HepG2 (cell line): ENCODE measurements around the gene KIAA1755. TPM values are rescaled to one million over a fixed set of nuclear protein-coding genes. Genes with fewer than 3 reads are reported as not detected.

Experiments
- ATAC-seq: fragments of 200-7000 bp; cut with Tn5 transposase; 3 replicates; pipeline ENCODE4 v1.9.1; 2020; ENCODE audit warnings: mild to moderate bottlenecking, moderate library complexity
- BruUV-seq: library from RNA; stranded (reverse); fragments of 400-500 nt; replicated peaks from 2 replicates; lab custom pipeline; 2021; lab: Mats Ljungman, UMichigan
- CTCF ChIA-PET: fragments of 300-600 bp; formaldehyde crosslinking; extraction: SDS; loops from one replicate; lab custom pipeline; 2021; ENCODE audit warnings: low total read pairs, inconsistent platforms, low intra/inter-chr PET ratio; lab: Yijun Ruan, JAX
- POLR2A ChIA-PET: fragments of 350-600 bp; sonication (Branson Sonifier 250); formaldehyde crosslinking; loops from one replicate; lab custom pipeline; 2020; ENCODE audit warnings: antibody characterized with exemption, inconsistent platforms; lab: Yijun Ruan, JAX
- DNase-seq: peaks from one replicate; pipeline ENCODE4 v3.0.0-alpha.2; 2015; ENCODE audit warnings: low spot score
- FAIRE-seq: peaks from 3 replicates; lab custom pipeline; 2011; peaks lifted over from hg19 to GRCh38; lab: Jason Lieb, UNC
- H2AFZ ChIP-seq: one replicate; pipeline ENCODE4 v1.6.1; 2011; ENCODE audit warnings: low read length, inconsistent platforms
- H3K27ac ChIP-seq: fragments of 300-600 bp; 3 replicates; pipeline ENCODE4 v1.8.0; 2011; ENCODE audit warnings: mixed run types, mild to moderate bottlenecking, mixed read lengths, low read length, inconsistent platforms; ENCODE audit not compliant: insufficient read depth; ENCODE audit errors: extremely low read length
- H3K27me3 ChIP-seq, 2 experiments: fragments of 200-600 bp in 1 of 2; 2 replicates in 1 of 2; 3 replicates in 1 of 2; pipeline versions ENCODE4 v1.6.0 to v1.8.0; 2011; ENCODE audit warnings: low read length in 2 of 2, mild to moderate bottlenecking in 2 of 2, moderate library complexity in 2 of 2, inconsistent platforms in 1 of 2; ENCODE audit not compliant: insufficient read depth in 2 of 2, control insufficient read depth in 1 of 2
- H3K36me3 ChIP-seq, 2 experiments: fragments of 200-600 bp in 1 of 2; replicated peaks in 1 of 2; 2 replicates in 1 of 2; 3 replicates in 1 of 2; pipeline versions ENCODE4 v1.5.1 to v1.8.0; 2011; ENCODE audit warnings: low read length in 2 of 2, inconsistent platforms in 1 of 2; ENCODE audit not compliant: insufficient read depth in 2 of 2, control insufficient read depth in 1 of 2
- H3K4me1 ChIP-seq: 2 replicates; pipeline ENCODE4 v1.5.1; 2012; ENCODE audit warnings: low read length, inconsistent platforms; ENCODE audit not compliant: insufficient read depth
- H3K4me2 ChIP-seq: 2 replicates; pipeline ENCODE4 v1.6.0; 2011; ENCODE audit warnings: low read depth, low read length, inconsistent platforms
- H3K4me3 ChIP-seq, 3 experiments: fragments of 200-600 bp in 1 of 3; sonication (generic), shearing (Covaris generic) in 1 of 3; replicated peaks in 1 of 3; 2 replicates each; pipeline ENCODE4 v1.5.1; 2011 to 2016; ENCODE audit warnings: low read length in 3 of 3, inconsistent platforms in 2 of 3, low read depth in 2 of 3, mild to moderate bottlenecking in 2 of 3, control low read depth in 1 of 3, mixed read lengths in 1 of 3; ENCODE audit not compliant: insufficient read depth in 1 of 3
- H3K79me2 ChIP-seq: one replicate; pipeline ENCODE4 v1.6.1; 2011; ENCODE audit warnings: low read length, inconsistent platforms; ENCODE audit not compliant: insufficient read depth
- H3K9ac ChIP-seq: 2 replicates; pipeline ENCODE4 v1.6.0; 2011; ENCODE audit warnings: mild to moderate bottlenecking, low read depth, low read length, inconsistent platforms; ENCODE audit not compliant: insufficient read depth
- H3K9me3 ChIP-seq: 2 replicates; pipeline ENCODE4 v1.5.1; 2012; ENCODE audit warnings: mild to moderate bottlenecking, low read length
- H4K20me1 ChIP-seq: 2 replicates; pipeline ENCODE4 v1.6.0; 2011; ENCODE audit warnings: inconsistent platforms, mild to moderate bottlenecking, low read length, moderate library complexity; ENCODE audit not compliant: insufficient read depth
- ATF5 ChIP-seq: sonication (generic); formaldehyde crosslinking; IDR thresholded peaks from 2 replicates; pipeline ENCODE4 v1.4.0; 2020; ENCODE audit warnings: mild to moderate bottlenecking, low read depth, missing genetic modification reagents
- BRD4 ChIP-seq: sonication (generic); formaldehyde crosslinking; IDR thresholded peaks from 2 replicates; pipeline ENCODE4 v1.4.0; 2020; ENCODE audit warnings: missing genetic modification reagents
- DNMT3B ChIP-seq: conservative IDR thresholded peaks from 2 replicates; pipeline ENCODE4 v1.6.1; 2016; ENCODE audit warnings: missing biosample characterization, control low read depth
- MED13 ChIP-seq: sonication (generic); formaldehyde crosslinking; IDR thresholded peaks from 2 replicates; pipeline ENCODE4 v1.5.0; 2020; ENCODE audit warnings: missing genetic modification reagents
- SRF ChIP-seq: IDR thresholded peaks from 2 replicates; pipeline ENCODE4 v1.6.1; 2011; ENCODE audit warnings: mild to moderate bottlenecking, low read depth, low read length, moderate library complexity
- YEATS2 ChIP-seq: sonication (generic); formaldehyde crosslinking; IDR thresholded peaks from 2 replicates; pipeline ENCODE4 v1.4.0; 2020; ENCODE audit warnings: missing genetic modification reagents, borderline replicate concordance
- ZNF615 ChIP-seq: sonication (generic); formaldehyde crosslinking; IDR thresholded peaks from 2 replicates; pipeline ENCODE4 v1.5.0; 2020; ENCODE audit warnings: mild to moderate bottlenecking, missing genetic modification reagents, borderline replicate concordance
- ZNF781 ChIP-seq: sonication (generic); formaldehyde crosslinking; IDR thresholded peaks from 2 replicates; pipeline ENCODE4 v1.5.1; 2020; ENCODE audit warnings: borderline replicate concordance, mild to moderate bottlenecking, missing genetic modification reagents; ENCODE audit errors: not compliant biosample characterization
- WGBS: methylation state at CpG from one replicate; pipeline ENCODE4 v1.1.6; 2017; ENCODE audit warnings: low lambda C conversion rate; 5-methylcytosine and 5-hydroxymethylcytosine counted together
- in situ Hi-C: cut with HindIII; loops from 2 replicates; pipeline ENCODE4 v1.10.0; 2017; ENCODE audit warnings: low pct_unique_long_range_greater_than_20kb; ENCODE audit not compliant: extremely low pct_ligation_motif_present
- intact Hi-C: fragments of 100-400 bp; cut with micrococcal nuclease; formaldehyde crosslinking; loops from one replicate; pipeline ENCODE4 v1.10.0; 2022; ENCODE audit not compliant: unreplicated experiment
- polyA plus RNA-seq, 8 experiments: library from polyadenylated mRNA; depleted of rRNA in 3 of 8; stranded (reverse) in 7 of 8; unstranded in 1 of 8; fragments of >200 nt; fragmentation: Illumina TruSeq in 4 of 8; extraction: Trizol in 4 of 8; gene quantifications; 2 replicates each; pipeline versions ENCODE4 v1.2.1 to v1.2.3, GENCODE V29; 2011 to 2016; ENCODE audit warnings: low read depth in 4 of 8, missing spikeins in 1 of 8, mixed read lengths in 1 of 8; ENCODE audit not compliant: insufficient read depth in 1 of 8
- total RNA-seq, 5 experiments: library from RNA; depleted of rRNA; stranded (reverse); fragments of >200 nt; fragmentation: Illumina TruSeq; extraction: Trizol; gene quantifications; 2 replicates each; pipeline ENCODE4 v1.2.3, GENCODE V29; 2016; ENCODE audit warnings: low read depth in 1 of 5
- TF ChIP-seq, protein P1 (sequence below): fragments of 450-650 bp; IDR thresholded peaks from 2 replicates; pipeline ENCODE4 v1.6.1; 2016
- TF ChIP-seq, protein P2 (sequence below): sonication (generic); formaldehyde crosslinking; IDR thresholded peaks from 2 replicates; pipeline ENCODE4 v1.4.0; 2020; ENCODE audit warnings: missing genetic modification reagents
- TF ChIP-seq, protein P3 (sequence below): IDR thresholded peaks from 2 replicates; pipeline ENCODE4 v1.6.1; 2018; ENCODE audit warnings: missing genetic modification reagents, mild to moderate bottlenecking, missing compliant biosample characterization
- TF ChIP-seq, protein P4 (sequence below): sonication (generic); formaldehyde crosslinking; IDR thresholded peaks from 2 replicates; pipeline ENCODE4 v1.9.0; 2021; ENCODE audit warnings: missing genetic modification reagents, borderline replicate concordance

Gene KIAA1755
- total and polyA plus RNA-seq, 2 of the 13 experiments (the other 11 are each of a cell fraction or from before 2014, with no cell fraction given), result 0.04 TPM; not detected in 1

DNA sequence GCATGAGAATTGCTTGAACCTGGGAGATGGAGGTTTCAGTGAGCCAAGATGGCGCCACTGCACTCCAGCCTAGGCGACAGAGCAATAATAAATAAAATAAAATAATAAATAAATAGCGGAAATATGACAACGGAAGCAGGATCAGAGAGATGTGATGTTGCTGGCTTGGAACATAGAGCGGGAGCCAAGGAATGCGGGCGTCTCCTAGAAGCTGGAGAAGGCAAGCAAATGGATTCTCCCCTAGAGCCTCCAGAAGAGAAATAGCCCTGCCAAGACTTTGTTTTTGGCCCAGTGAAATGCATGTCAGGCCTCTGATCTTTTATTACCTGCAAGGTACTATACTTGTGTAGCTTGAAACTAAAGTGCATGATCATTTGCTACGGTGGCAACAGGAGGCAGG lies 12.4 kb downstream of the KIAA1755 start:
- Histone ChIP-seq H3K79me2 (no peaks in the 10 kb centered on the region), H3K4me2 (no peak overlapping the region), H3K4me3 (no peak overlapping the region), H3K36me3 (no peaks in the 10 kb centered on the region), H3K27me3 (peaks cover 0 to 8% of the 10 kb centered on the region in 2 experiments; a peak in 2 of 5 replicates), H3K9ac (no peak overlapping the region), H4K20me1 (no peaks in the 10 kb centered on the region), H2AFZ (no peak overlapping the region), H3K9me3 (peaks cover 13% of the 10 kb centered on the region), H3K4me1 (no peaks in the 10 kb centered on the region), H3K27ac (no peak overlapping the region)
- no peak for DNase-seq
- ATAC-seq, result no peak
- in situ Hi-C loops, result no loop called here
- ChIA-PET POLR2A (no interaction called here), CTCF (no interaction called here)
- 68% methylated on average over 8 of the region's 8 CpGs for WGBS
- intact Hi-C loops, result no loop called here
- no TSS peak for BruUV-seq
- FAIRE-seq, result no peak
- TF ChIP-seq, protein P1, sequence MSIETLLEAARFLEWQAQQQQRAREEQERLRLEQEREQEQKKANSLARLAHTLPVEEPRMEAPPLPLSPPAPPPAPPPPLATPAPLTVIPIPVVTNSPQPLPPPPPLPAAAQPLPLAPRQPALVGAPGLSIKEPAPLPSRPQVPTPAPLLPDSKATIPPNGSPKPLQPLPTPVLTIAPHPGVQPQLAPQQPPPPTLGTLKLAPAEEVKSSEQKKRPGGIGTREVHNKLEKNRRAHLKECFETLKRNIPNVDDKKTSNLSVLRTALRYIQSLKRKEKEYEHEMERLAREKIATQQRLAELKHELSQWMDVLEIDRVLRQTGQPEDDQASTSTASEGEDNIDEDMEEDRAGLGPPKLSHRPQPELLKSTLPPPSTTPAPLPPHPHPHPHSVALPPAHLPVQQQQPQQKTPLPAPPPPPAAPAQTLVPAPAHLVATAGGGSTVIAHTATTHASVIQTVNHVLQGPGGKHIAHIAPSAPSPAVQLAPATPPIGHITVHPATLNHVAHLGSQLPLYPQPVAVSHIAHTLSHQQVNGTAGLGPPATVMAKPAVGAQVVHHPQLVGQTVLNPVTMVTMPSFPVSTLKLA, result no peak
- TF ChIP-seq ZNF615 (CRISPR knock-in tag) (no peak), ZNF781 (no peak), ATF5 (CRISPR knock-in tag) (no peak), MED13 (CRISPR knock-in tag) (no peak), SRF (no peak), DNMT3B (CRISPR knock-in tag) (no peak), YEATS2 (CRISPR knock-in tag) (no peak), BRD4 (CRISPR knock-in tag) (no peak)
- TF ChIP-seq, protein P2, sequence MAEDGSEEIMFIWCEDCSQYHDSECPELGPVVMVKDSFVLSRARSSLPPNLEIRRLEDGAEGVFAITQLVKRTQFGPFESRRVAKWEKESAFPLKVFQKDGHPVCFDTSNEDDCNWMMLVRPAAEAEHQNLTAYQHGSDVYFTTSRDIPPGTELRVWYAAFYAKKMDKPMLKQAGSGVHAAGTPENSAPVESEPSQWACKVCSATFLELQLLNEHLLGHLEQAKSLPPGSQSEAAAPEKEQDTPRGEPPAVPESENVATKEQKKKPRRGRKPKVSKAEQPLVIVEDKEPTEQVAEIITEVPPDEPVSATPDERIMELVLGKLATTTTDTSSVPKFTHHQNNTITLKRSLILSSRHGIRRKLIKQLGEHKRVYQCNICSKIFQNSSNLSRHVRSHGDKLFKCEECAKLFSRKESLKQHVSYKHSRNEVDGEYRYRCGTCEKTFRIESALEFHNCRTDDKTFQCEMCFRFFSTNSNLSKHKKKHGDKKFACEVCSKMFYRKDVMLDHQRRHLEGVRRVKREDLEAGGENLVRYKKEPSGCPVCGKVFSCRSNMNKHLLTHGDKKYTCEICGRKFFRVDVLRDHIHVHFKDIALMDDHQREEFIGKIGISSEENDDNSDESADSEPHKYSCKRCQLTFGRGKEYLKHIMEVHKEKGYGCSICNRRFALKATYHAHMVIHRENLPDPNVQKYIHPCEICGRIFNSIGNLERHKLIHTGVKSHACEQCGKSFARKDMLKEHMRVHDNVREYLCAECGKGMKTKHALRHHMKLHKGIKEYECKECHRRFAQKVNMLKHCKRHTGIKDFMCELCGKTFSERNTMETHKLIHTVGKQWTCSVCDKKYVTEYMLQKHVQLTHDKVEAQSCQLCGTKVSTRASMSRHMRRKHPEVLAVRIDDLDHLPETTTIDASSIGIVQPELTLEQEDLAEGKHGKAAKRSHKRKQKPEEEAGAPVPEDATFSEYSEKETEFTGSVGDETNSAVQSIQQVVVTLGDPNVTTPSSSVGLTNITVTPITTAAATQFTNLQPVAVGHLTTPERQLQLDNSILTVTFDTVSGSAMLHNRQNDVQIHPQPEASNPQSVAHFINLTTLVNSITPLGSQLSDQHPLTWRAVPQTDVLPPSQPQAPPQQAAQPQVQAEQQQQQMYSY (CRISPR knock-in tag), result no peak
- TF ChIP-seq, protein P3, sequence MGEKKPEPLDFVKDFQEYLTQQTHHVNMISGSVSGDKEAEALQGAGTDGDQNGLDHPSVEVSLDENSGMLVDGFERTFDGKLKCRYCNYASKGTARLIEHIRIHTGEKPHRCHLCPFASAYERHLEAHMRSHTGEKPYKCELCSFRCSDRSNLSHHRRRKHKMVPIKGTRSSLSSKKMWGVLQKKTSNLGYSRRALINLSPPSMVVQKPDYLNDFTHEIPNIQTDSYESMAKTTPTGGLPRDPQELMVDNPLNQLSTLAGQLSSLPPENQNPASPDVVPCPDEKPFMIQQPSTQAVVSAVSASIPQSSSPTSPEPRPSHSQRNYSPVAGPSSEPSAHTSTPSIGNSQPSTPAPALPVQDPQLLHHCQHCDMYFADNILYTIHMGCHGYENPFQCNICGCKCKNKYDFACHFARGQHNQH (CRISPR knock-in tag), result no peak
- TF ChIP-seq, protein P4, sequence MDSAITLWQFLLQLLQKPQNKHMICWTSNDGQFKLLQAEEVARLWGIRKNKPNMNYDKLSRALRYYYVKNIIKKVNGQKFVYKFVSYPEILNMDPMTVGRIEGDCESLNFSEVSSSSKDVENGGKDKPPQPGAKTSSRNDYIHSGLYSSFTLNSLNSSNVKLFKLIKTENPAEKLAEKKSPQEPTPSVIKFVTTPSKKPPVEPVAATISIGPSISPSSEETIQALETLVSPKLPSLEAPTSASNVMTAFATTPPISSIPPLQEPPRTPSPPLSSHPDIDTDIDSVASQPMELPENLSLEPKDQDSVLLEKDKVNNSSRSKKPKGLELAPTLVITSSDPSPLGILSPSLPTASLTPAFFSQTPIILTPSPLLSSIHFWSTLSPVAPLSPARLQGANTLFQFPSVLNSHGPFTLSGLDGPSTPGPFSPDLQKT (CRISPR knock-in tag), result no peak
